ENCODE measurements around the gene PLD4. TPM values are rescaled to one million over a fixed set of nuclear protein-coding genes. Genes with fewer than 3 reads are reported as not detected.
"Not testable (repeated sequence)": the region's sequence is repeated elsewhere in the genome, so short reads cannot be mapped to it uniquely, and the experiment has no call there.

The PLD4 gene
- total and polyA plus RNA-seq, 9 of the 15 experiments (the other 6 are each of a cell fraction or from before 2014, with no cell fraction given), result 0.18 to 0.24 TPM; not detected in 7

DNA sequence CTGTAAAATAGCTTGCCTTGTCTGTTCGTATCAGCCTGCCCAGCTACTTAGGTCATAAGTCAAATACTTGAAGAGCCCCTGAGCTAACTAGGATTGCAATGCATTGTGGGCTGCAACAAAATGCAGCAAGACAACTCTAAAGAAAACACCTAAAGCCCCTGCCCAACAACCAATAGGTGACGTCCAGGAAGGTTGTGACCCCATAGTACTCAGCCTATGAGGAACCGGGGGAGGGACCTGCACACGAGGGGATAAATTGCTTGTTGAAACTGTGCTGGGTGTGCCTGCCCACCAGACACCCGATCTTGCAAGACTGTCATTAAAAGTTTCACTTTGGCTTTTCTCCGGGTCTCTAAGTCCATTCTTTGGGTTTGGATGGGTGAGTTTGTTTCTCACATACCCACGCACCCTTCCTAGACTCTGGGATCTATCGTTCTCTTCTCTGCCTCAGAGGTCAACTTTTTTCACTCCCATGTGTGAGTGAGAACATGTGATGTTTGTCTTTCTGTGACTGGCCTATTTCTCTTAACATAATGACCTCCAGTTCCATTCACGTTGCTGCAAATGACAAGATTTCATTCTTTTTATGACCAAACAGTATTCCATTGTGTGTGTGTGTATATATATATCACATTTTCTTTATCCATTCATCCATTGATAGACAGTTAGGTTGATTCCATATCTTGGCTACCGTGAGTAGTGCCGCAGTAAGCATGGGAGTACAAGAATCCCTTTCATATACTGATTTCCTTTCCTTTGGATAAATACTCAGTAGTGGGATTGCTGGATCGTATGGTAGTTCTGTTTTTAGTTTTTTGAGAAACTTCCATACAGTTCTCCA lies 5.3 kb upstream of the PLD4 start:
- Histone ChIP-seq H3K4me2 (ENCODE audit: insufficient read depth, low read length) (peak overlapping the region; percentile 22), H2AFZ (ENCODE audit: low read depth, low read length) (peak overlapping the region; percentile 25; the same call in 1 of the 2 replicates)
- CTCF ChIA-PET (ENCODE audit: low intra/inter-chr PET ratio); BruUV-seq (replicated peaks); H3K9ac ChIP-seq (ENCODE audit: insufficient read depth in 1 of 2, low read depth in 2 of 2, low read length in 2 of 2); H3K4me1 ChIP-seq (replicated peaks in 1 of 2; ENCODE audit: control insufficient read depth in 2 of 2, insufficient read depth in 2 of 2, low read length in 2 of 2); intact Hi-C loops (cut with micrococcal nuclease); H3K27me3 ChIP-seq (ENCODE audit: control insufficient read depth in 2 of 2, insufficient read depth in 2 of 2, low read length in 2 of 2); H3K79me2 ChIP-seq (ENCODE audit: control insufficient read depth, insufficient read depth, low read length); H4K20me1 ChIP-seq (replicated peaks; ENCODE audit: control insufficient read depth, insufficient read depth, low read length); DNase-seq (ENCODE audit: extremely low read depth in 1 of 4, low spot score in 3 of 4); FAIRE-seq; H3K9me1 ChIP-seq (ENCODE audit: control insufficient read depth, insufficient read depth, low read length); ATAC-seq; H3K4me3 ChIP-seq; H3K27ac ChIP-seq (ENCODE audit: extremely low read depth, low read depth, low read length); H3K36me3 ChIP-seq (ENCODE audit: control insufficient read depth, insufficient read depth, low read length); H3K9me3 ChIP-seq (replicated peaks; ENCODE audit: control insufficient read depth, insufficient read depth, low read depth, low read length); in situ Hi-C loops (cut with MboI); TF ChIP-seq NR2C2 (CRISPR knock-in tag; IDR thresholded peaks at IDR 0.05): not testable (repeated sequence)
- POLR2A ChIA-PET, result interaction anchor here (0.6 kb wide), 1 partner anchor 68 kb away, joined by 3 read pairs; no protein-coding TSS in a partner anchor
- TF ChIP-seq L3MBTL2 (IDR thresholded peaks at IDR 0.05) (peak; percentile 25; the same call in 1 of the 2 replicates), NR2C1 (IDR thresholded peaks at IDR 0.05) (peak; percentile 81), NR2C1 (tag; IDR thresholded peaks at IDR 0.05) (peak; percentile 83), NR2C2 (tag; IDR thresholded peaks at IDR 0.05) (peak; percentile 58; the same call in 1 of the 2 replicates), MTA3 (IDR thresholded peaks at IDR 0.05; ENCODE audit: borderline replicate concordance) (peak; percentile 81; the same call in 1 of the 2 replicates)
- TF ChIP-seq, protein P1, sequence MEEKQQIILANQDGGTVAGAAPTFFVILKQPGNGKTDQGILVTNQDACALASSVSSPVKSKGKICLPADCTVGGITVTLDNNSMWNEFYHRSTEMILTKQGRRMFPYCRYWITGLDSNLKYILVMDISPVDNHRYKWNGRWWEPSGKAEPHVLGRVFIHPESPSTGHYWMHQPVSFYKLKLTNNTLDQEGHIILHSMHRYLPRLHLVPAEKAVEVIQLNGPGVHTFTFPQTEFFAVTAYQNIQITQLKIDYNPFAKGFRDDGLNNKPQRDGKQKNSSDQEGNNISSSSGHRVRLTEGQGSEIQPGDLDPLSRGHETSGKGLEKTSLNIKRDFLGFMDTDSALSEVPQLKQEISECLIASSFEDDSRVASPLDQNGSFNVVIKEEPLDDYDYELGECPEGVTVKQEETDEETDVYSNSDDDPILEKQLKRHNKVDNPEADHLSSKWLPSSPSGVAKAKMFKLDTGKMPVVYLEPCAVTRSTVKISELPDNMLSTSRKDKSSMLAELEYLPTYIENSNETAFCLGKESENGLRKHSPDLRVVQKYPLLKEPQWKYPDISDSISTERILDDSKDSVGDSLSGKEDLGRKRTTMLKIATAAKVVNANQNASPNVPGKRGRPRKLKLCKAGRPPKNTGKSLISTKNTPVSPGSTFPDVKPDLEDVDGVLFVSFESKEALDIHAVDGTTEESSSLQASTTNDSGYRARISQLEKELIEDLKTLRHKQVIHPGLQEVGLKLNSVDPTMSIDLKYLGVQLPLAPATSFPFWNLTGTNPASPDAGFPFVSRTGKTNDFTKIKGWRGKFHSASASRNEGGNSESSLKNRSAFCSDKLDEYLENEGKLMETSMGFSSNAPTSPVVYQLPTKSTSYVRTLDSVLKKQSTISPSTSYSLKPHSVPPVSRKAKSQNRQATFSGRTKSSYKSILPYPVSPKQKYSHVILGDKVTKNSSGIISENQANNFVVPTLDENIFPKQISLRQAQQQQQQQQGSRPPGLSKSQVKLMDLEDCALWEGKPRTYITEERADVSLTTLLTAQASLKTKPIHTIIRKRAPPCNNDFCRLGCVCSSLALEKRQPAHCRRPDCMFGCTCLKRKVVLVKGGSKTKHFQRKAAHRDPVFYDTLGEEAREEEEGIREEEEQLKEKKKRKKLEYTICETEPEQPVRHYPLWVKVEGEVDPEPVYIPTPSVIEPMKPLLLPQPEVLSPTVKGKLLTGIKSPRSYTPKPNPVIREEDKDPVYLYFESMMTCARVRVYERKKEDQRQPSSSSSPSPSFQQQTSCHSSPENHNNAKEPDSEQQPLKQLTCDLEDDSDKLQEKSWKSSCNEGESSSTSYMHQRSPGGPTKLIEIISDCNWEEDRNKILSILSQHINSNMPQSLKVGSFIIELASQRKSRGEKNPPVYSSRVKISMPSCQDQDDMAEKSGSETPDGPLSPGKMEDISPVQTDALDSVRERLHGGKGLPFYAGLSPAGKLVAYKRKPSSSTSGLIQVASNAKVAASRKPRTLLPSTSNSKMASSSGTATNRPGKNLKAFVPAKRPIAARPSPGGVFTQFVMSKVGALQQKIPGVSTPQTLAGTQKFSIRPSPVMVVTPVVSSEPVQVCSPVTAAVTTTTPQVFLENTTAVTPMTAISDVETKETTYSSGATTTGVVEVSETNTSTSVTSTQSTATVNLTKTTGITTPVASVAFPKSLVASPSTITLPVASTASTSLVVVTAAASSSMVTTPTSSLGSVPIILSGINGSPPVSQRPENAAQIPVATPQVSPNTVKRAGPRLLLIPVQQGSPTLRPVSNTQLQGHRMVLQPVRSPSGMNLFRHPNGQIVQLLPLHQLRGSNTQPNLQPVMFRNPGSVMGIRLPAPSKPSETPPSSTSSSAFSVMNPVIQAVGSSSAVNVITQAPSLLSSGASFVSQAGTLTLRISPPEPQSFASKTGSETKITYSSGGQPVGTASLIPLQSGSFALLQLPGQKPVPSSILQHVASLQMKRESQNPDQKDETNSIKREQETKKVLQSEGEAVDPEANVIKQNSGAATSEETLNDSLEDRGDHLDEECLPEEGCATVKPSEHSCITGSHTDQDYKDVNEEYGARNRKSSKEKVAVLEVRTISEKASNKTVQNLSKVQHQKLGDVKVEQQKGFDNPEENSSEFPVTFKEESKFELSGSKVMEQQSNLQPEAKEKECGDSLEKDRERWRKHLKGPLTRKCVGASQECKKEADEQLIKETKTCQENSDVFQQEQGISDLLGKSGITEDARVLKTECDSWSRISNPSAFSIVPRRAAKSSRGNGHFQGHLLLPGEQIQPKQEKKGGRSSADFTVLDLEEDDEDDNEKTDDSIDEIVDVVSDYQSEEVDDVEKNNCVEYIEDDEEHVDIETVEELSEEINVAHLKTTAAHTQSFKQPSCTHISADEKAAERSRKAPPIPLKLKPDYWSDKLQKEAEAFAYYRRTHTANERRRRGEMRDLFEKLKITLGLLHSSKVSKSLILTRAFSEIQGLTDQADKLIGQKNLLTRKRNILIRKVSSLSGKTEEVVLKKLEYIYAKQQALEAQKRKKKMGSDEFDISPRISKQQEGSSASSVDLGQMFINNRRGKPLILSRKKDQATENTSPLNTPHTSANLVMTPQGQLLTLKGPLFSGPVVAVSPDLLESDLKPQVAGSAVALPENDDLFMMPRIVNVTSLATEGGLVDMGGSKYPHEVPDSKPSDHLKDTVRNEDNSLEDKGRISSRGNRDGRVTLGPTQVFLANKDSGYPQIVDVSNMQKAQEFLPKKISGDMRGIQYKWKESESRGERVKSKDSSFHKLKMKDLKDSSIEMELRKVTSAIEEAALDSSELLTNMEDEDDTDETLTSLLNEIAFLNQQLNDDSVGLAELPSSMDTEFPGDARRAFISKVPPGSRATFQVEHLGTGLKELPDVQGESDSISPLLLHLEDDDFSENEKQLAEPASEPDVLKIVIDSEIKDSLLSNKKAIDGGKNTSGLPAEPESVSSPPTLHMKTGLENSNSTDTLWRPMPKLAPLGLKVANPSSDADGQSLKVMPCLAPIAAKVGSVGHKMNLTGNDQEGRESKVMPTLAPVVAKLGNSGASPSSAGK (IDR thresholded peaks at IDR 0.05), result peak; percentile 30; the same call in 1 of the 2 replicates
- WGBS (ENCODE audit: insufficient coverage, low coverage, missing lambda C conversion rate), result 9% methylated on average over 11 of the region's 12 CpGs
